Prostate gland (tissue), 2 donors: Measurements from ENCODE around the gene TAF8. TPM values are rescaled to one million over a fixed set of nuclear protein-coding genes. Genes with fewer than 3 reads are reported as not detected.

Experiments
- DNase-seq: peaks from one replicate; pipeline ENCODE4 v3.0.0-alpha.2; 2019; ENCODE audit warnings: low spot score
- H3K27ac ChIP-seq, 2 donors: fragments of 200-600 bp; sonication (generic); 2 replicates each; pipeline ENCODE4 v1.5.1; 2017 to 2019
- H3K27me3 ChIP-seq: fragments of 200-600 bp; sonication (generic); replicated peaks from 2 replicates; pipeline ENCODE4 v1.5.1; 2019; ENCODE audit not compliant: insufficient read depth
- H3K36me3 ChIP-seq, 2 donors: fragments of 200-600 bp; sonication (generic); 1 replicate in 1 of 2; 2 replicates in 1 of 2; pipeline versions ENCODE4 v1.5.1 to v1.8.1; 2017 to 2019
- H3K4me1 ChIP-seq: fragments of 200-600 bp; sonication (generic); replicated peaks from 2 replicates; pipeline ENCODE4 v1.5.1; 2019
- H3K4me3 ChIP-seq, 2 donors: fragments of 200-600 bp; sonication (generic); 2 replicates each; pipeline ENCODE4 v1.5.1; 2017 to 2019
- H3K9me3 ChIP-seq: fragments of 200-600 bp; sonication (generic); 2 replicates; pipeline ENCODE4 v1.5.1; 2017
- POLR2A ChIP-seq: fragments of 450-650 bp; IDR thresholded peaks from one replicate; pipeline ENCODE4 v1.6.1; 2016; ENCODE audit warnings: antibody characterized with exemption, mild to moderate bottlenecking
- POLR2AphosphoS5 ChIP-seq: sonication (generic); formaldehyde crosslinking; IDR thresholded peaks from one replicate; pipeline ENCODE4 v1.6.1; 2017; ENCODE audit warnings: antibody characterized with exemption
- WGBS: methylation state at CpG from one replicate; pipeline ENCODE4 v1.1.5; 2018; 5-methylcytosine and 5-hydroxymethylcytosine counted together
- intact Hi-C: fragments of 100-400 bp; cut with DNase I; formaldehyde crosslinking; loops from one replicate; pipeline ENCODE4 v1.14.2; 2022
- total RNA-seq, 2 donors: library from RNA; depleted of rRNA; stranded (reverse); fragments of >200 nt; gene quantifications; one replicate each; pipeline ENCODE4 v1.1.0, GENCODE V29; 2016
- TF ChIP-seq, protein P1 (sequence below), 4 experiments: fragments of 200-600 bp in 2 of 4; fragments of 450-650 bp in 2 of 4; sonication (generic) in 2 of 4; IDR thresholded peaks; 1 replicate in 3 of 4; 2 replicates in 1 of 4; pipeline ENCODE4 v1.5.1; 2016 to 2019; ENCODE audit warnings: antibody characterized with exemption in 4 of 4, mild to moderate bottlenecking in 2 of 4, moderate library complexity in 2 of 4

The TAF8 gene
- total RNA-seq, 2 donors from 2014 or later: 35.4 to 42.5 TPM

DNA sequence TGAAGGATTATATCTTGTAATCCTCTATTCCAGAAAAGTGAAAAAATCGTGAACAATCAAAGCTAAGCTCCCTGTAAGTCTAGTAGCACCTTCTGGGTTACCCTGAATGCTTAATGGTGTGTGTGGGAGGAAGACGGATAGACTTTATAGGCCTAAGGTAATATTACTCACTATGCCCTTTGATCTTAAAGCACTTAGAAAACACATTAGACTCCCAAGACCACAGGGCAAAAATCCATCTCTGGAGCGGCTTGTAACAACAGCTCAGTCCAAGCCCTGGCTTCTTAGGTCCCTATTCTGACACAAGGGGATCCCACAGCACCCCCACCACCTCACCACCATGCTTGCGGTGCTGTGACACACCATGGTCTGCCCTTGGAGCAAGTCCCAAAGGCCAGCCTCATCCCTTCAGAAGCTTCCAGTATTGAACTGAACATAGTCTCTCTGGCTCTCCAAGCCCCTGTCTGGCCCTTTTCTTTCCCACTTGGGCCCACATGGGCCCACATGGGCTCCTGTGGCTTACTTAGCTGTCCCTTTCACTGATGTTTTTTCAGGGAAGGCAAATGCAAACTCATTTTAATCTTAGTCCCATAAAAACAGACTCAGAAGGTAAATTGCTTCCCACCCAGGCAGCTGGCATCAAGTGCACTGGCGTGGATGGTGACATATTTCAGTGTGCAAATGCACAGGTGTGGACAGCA, 63.8 kb downstream of the TAF8 start:
- Histone ChIP-seq H3K9me3 (no peaks in the 10 kb centered on the region), H3K36me3 (no peaks in the 10 kb centered on the region), H3K4me1 (peaks cover 16% of the 10 kb centered on the region), H3K27me3 (no peaks in the 10 kb centered on the region), H3K4me3 (no peak overlapping the region), H3K27ac (no peak overlapping the region)
- 57% methylated on average over 5 of the region's 5 CpGs for WGBS
- DNase-seq: no peak
- TF ChIP-seq POLR2AphosphoS5 (no peak), POLR2A (no peak)
- TF ChIP-seq, protein P1, sequence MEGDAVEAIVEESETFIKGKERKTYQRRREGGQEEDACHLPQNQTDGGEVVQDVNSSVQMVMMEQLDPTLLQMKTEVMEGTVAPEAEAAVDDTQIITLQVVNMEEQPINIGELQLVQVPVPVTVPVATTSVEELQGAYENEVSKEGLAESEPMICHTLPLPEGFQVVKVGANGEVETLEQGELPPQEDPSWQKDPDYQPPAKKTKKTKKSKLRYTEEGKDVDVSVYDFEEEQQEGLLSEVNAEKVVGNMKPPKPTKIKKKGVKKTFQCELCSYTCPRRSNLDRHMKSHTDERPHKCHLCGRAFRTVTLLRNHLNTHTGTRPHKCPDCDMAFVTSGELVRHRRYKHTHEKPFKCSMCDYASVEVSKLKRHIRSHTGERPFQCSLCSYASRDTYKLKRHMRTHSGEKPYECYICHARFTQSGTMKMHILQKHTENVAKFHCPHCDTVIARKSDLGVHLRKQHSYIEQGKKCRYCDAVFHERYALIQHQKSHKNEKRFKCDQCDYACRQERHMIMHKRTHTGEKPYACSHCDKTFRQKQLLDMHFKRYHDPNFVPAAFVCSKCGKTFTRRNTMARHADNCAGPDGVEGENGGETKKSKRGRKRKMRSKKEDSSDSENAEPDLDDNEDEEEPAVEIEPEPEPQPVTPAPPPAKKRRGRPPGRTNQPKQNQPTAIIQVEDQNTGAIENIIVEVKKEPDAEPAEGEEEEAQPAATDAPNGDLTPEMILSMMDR (IDR thresholded peaks at IDR 0.05): no peak
- intact Hi-C loops: no loop called here

DNA sequence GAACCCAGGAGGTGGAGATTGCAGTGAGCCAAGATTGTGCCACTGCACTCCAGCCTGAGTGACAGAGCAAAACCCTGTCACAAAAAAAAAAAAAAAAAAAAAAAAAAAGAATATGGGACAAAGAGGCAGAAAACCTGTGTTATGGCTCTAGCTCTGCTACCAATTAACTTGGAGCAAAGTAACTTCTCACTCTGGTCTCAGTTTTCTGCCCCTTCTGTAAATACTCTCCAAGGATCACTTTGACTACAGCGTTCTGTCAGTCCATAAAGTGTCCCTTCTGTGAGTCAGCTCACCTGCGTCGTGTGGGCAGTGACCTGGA, 67.5 kb downstream of the TAF8 start:
- no peak for DNase-seq
- Histone ChIP-seq H3K9me3 (no peaks in the 10 kb centered on the region), H3K4me1 (peaks cover 12% of the 10 kb centered on the region), H3K27me3 (no peaks in the 10 kb centered on the region), H3K4me3 (no peak overlapping the region), H3K36me3 (no peaks in the 10 kb centered on the region), H3K27ac (peak overlapping the region; percentile 63 to 70)
- intact Hi-C loops: no loop called here
- 47% methylated on average over 3 of the region's 3 CpGs for WGBS
- TF ChIP-seq, protein P1 (IDR thresholded peaks at IDR 0.05): no peak
- TF ChIP-seq POLR2AphosphoS5 (no peak), POLR2A (no peak)

DNA sequence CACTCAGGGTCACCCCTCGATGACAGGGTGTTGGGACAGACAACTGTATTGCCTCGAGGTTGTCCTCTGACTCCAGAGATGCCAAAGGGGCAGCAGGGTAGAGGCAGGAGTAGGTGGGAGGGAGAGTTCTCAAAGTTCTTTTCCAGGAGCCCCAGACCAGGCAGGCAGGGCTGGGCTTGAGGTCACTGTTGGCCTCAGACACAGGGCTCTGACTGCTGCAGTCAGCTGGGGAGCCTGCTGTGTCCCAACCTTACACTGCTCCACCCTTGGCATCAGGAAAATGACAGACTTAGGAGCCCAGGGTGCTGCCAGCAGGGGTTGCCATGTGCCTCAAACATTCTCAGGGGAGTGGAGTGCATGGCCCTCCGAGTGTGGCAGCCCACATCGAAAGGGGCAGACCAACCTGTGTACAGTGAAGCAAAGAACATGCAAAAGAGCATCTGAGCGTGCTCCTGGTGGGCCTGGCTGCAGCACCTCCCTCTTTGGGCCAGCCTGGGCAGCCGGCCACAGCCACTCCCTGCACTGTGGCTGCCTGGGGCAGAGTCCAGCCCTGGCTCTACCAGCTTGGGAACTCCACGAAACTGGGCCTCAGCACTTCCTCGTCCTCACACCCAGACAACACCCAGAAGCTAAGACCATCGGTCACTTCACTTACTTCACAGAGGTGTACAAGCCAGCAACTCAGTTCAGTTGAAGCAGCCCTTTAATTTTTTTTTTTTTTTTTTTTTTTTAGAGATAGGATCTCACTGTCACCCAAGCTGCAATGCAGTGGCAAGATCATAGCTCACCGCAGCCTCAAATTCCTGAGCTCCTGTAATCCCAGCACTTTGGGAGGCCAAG, 68.1 kb downstream of the TAF8 start:
- no peaks in the 10 kb centered on the region for H3K27me3 ChIP-seq
- H3K27ac ChIP-seq: peak overlapping the region; percentile 63 to 70
- no peak overlapping the region for H3K4me3 ChIP-seq
- no peaks in the 10 kb centered on the region for H3K36me3 ChIP-seq
- H3K9me3 ChIP-seq: no peaks in the 10 kb centered on the region
- peaks cover 12% of the 10 kb centered on the region for H3K4me1 ChIP-seq
- intact Hi-C loops: no loop called here
- no peak for TF ChIP-seq POLR2A
- peak; percentile 86 for TF ChIP-seq POLR2AphosphoS5
- TF ChIP-seq, protein P1 (IDR thresholded peaks at IDR 0.05): peak in 2 of 4 experiments; percentile 17
- WGBS: 19% methylated on average over 10 of the region's 10 CpGs
- DNase-seq: peak; percentile 90

DNA sequence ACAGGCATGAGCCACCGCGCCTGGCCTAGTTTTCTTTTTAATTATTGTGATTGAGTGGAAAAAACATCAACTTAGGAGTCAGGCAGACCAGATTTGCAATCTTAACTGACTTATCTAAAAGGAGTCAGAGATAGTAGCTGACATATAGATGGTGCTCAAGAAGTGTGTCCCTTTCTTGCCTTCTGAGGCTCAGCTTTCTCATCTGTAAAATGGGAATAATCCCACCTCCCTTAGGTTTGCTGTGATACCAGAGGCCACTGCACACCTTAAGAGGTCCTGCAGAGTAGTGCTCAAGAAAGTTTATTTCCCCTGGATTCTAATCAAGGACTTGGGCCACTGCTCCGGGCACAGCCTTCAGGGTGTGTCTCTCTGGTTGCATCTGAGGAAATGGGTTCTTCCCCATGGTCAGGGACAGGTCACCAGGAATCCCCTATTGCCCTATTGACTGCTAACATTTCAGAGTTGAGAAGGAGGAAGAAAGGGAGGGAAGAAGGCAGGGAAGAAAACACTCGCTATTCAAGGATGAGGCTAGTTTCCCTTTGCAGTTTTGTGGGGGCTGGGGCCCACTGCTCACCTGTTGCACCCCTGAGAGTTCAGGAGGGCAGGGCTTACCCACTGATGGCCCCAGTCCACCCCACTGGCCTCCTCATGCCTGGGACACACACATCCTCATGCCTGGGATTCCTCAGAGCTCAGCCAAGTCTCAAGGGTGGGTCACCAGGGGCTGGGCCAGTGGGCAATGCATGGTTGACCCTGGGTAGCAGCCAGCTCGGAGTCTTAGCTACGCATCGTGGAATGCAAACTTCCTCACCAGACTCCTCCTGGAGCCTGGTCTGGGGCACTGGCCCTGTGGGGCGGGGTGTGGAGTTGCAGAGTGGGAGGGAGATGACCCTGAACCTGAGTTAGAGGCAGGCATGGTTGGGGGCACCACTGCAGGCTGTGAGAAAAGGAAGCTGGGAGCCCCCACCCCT, 70.9 kb downstream of the TAF8 start:
- no peaks in the 10 kb centered on the region for H3K27me3 ChIP-seq
- intact Hi-C loops: no loop called here
- 82% methylated on average over 8 of the region's 8 CpGs for WGBS
- H3K4me1 ChIP-seq: peaks cover 22% of the 10 kb centered on the region
- H3K36me3 ChIP-seq: no peaks in the 10 kb centered on the region
- H3K9me3 ChIP-seq: no peaks in the 10 kb centered on the region
- peak overlapping the region in 1 of 2 donors; percentile 43 for H3K27ac ChIP-seq
- no peak for DNase-seq
- H3K4me3 ChIP-seq: no peak overlapping the region
- TF ChIP-seq, protein P1 (IDR thresholded peaks at IDR 0.05): no peak
- TF ChIP-seq POLR2A (no peak), POLR2AphosphoS5 (no peak)
